Measurements from ENCODE around the gene XPO6.

DNA sequence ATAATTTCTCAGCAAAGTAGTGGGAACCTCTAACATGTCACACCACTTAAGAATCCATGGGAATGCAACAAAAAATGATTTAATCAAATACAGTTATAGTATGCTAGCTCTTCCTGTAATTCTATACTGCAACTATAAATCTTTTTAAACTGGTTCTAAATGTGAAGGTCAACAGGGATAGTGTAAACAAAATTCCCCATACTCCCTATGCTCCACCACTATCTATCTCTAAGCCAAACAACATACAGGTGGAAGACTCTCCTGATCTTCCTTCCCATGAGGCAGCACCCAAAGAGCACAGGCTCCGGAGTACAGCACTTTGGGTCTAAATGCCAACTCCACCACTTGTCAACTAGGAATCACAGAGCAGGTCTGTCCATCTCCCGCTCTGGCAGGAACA is 4.4 kb downstream of the XPO6 start:
- TF ChIP-seq CTCF (IDR thresholded peaks at IDR 0.05), result no peak
- no peak for TF ChIP-seq POLR2A (IDR thresholded peaks at IDR 0.05)
